ENCODE results near the gene KATNB1.

Gene KATNB1

GRCh38 chr16:57752203-57752580, 16.6 kb downstream of the KATNB1 start:
- H3K27ac Mint-ChIP-seq = no peak overlapping the region
- no peaks in the 10 kb centered on the region for H3K36me3 Mint-ChIP-seq
- H3K4me3 Mint-ChIP-seq = no peak overlapping the region
- H3K27me3 Mint-ChIP-seq = no peaks in the 10 kb centered on the region
- no peaks in the 10 kb centered on the region for H3K9me3 Mint-ChIP-seq (ENCODE audit: low read depth)
- H3K4me1 Mint-ChIP-seq (ENCODE audit: low read depth) = no peaks in the 10 kb centered on the region

- Mint-ChIP-seq H3K27ac (no peak overlapping the region), H3K4me1 (ENCODE audit: low read depth) (no peaks in the 10 kb centered on the region), H3K27me3 (no peaks in the 10 kb centered on the region), H3K9me3 (ENCODE audit: low read depth) (no peaks in the 10 kb centered on the region), H3K36me3 (no peaks in the 10 kb centered on the region), H3K4me3 (no peak overlapping the region)
These were observed 17.2 kb downstream of the KATNB1 start for GRCh38 chr16:57752581-57753447.

GRCh38 chr16:57753448-57754353, 18.1 kb downstream of the KATNB1 start:
- Mint-ChIP-seq H3K27me3 (no peaks in the 10 kb centered on the region), H3K36me3 (no peaks in the 10 kb centered on the region), H3K4me1 (ENCODE audit: low read depth) (no peaks in the 10 kb centered on the region), H3K4me3 (no peak overlapping the region), H3K9me3 (ENCODE audit: low read depth) (no peaks in the 10 kb centered on the region), H3K27ac (no peak overlapping the region)

GRCh38 chr16:57754354-57755060, 18.9 kb downstream of the KATNB1 start:
- Mint-ChIP-seq H3K27me3 (no peaks in the 10 kb centered on the region), H3K4me3 (no peak overlapping the region), H3K36me3 (no peaks in the 10 kb centered on the region), H3K4me1 (ENCODE audit: low read depth) (no peaks in the 10 kb centered on the region), H3K9me3 (ENCODE audit: low read depth) (no peaks in the 10 kb centered on the region), H3K27ac (no peak overlapping the region)

GRCh38 chr16:57755061-57755684, 19.6 kb downstream of the KATNB1 start:
- Mint-ChIP-seq H3K36me3 (no peaks in the 10 kb centered on the region), H3K4me1 (ENCODE audit: low read depth) (no peaks in the 10 kb centered on the region), H3K9me3 (ENCODE audit: low read depth) (no peaks in the 10 kb centered on the region), H3K27me3 (no peaks in the 10 kb centered on the region), H3K4me3 (no peak overlapping the region), H3K27ac (no peak overlapping the region)

- Mint-ChIP-seq H3K9me3 (ENCODE audit: low read depth) (no peaks in the 10 kb centered on the region), H3K4me1 (ENCODE audit: low read depth) (no peaks in the 10 kb centered on the region), H3K4me3 (no peak overlapping the region), H3K36me3 (no peaks in the 10 kb centered on the region), H3K27ac (no peak overlapping the region), H3K27me3 (no peaks in the 10 kb centered on the region)
These were observed 20.3 kb downstream of the KATNB1 start for GRCh38 chr16:57755726-57756423.

DNA sequence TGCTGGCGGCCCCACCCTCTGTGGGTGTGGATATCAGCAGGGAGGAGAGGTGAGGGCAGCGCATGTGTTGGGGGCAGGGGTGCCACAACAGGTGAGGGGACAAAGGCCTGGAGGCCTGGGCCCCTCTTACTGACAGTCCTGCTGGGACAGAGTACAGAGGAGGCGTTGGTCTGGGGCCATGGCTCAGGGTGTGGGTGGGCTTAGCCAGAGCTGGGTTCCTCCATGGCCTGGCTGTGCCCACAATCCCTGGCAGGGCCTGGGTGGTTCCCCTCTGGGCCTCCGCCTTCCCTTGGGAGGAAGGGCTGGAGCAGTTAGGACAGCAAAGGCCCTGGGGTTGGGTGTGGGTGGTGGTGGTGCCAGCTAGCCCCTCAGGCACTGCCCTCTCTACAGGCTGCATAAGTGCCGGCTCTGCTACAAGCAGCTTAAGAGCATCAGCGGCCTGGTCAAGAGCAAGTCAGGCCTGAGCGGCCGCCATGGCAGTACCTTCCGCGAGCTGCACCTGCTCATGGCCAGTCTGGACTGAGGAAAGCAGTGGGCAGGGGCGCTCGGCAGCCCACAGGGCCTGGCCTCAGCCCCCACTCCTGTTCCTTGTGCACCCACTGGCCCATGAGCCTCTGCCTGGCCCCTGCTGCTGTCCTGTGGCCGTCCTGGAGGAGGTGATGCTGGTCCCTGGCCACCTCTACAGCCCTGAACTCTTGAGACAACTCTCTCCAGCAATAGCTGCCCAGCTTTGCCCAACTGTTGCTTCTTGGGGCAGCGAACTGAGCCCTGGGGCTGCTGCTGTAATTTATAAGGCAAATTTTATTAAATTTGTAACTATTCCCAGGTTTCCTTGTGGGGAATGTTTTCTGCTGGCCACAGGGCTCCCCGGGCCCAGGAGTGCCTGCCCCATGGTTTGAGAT, 21.1 kb downstream of the KATNB1 start:
- Mint-ChIP-seq H3K4me1 (ENCODE audit: low read depth) (no peaks in the 10 kb centered on the region), H3K27ac (no peak overlapping the region), H3K27me3 (no peaks in the 10 kb centered on the region), H3K36me3 (no peaks in the 10 kb centered on the region), H3K4me3 (no peak overlapping the region), H3K9me3 (ENCODE audit: low read depth) (no peaks in the 10 kb centered on the region)

GRCh38 chr16:57757326-57757786, 21.8 kb downstream of the KATNB1 start:
- H3K9me3 Mint-ChIP-seq (ENCODE audit: low read depth) = no peaks in the 10 kb centered on the region
- H3K27me3 Mint-ChIP-seq = no peaks in the 10 kb centered on the region
- no peaks in the 10 kb centered on the region for H3K36me3 Mint-ChIP-seq
- no peaks in the 10 kb centered on the region for H3K4me1 Mint-ChIP-seq (ENCODE audit: low read depth)
- H3K4me3 Mint-ChIP-seq = no peak overlapping the region
- no peak overlapping the region for H3K27ac Mint-ChIP-seq

GRCh38 chr16:57757883-57758282, 22.3 kb downstream of the KATNB1 start:
- Mint-ChIP-seq H3K4me3 (no peak overlapping the region), H3K27ac (no peak overlapping the region), H3K27me3 (no peaks in the 10 kb centered on the region), H3K9me3 (ENCODE audit: low read depth) (no peaks in the 10 kb centered on the region), H3K36me3 (no peaks in the 10 kb centered on the region), H3K4me1 (ENCODE audit: low read depth) (no peaks in the 10 kb centered on the region)

GRCh38 chr16:57758331-57759117, 23.0 kb downstream of the KATNB1 start:
- H3K9me3 Mint-ChIP-seq (ENCODE audit: low read depth) = no peaks in the 10 kb centered on the region
- H3K4me1 Mint-ChIP-seq (ENCODE audit: low read depth) = no peaks in the 10 kb centered on the region
- no peaks in the 10 kb centered on the region for H3K36me3 Mint-ChIP-seq
- no peak overlapping the region for H3K27ac Mint-ChIP-seq
- H3K4me3 Mint-ChIP-seq = no peak overlapping the region
- no peaks in the 10 kb centered on the region for H3K27me3 Mint-ChIP-seq

DNA sequence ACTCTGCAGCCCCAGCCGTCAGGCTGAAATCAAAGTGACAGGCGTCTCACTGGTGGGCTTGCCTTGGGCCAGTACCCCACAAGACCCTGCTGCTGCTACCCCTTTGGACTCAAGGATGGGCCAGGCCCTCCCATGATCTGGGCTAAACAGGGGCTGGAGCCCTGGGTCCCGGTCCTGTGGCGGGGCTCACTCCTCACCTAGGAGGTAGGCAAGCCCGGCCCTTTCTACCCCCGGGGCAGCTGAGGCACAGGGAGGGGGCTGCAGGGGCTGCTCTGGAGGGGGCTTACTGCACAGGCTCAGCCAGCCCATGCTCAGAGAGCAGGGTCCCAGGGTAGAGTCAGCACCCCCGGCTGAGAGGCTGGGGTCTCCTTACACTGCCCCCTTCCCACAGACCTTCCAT, 23.6 kb downstream of the KATNB1 start:
- no peak overlapping the region for H3K27ac Mint-ChIP-seq

GRCh38 chr16:57759541-57760356, 24.2 kb downstream of the KATNB1 start:
- H3K4me3 Mint-ChIP-seq = no peak overlapping the region
- no peaks in the 10 kb centered on the region for H3K4me1 Mint-ChIP-seq (ENCODE audit: low read depth)
- no peaks in the 10 kb centered on the region for H3K27me3 Mint-ChIP-seq
- H3K36me3 Mint-ChIP-seq = no peaks in the 10 kb centered on the region
- no peak overlapping the region for H3K27ac Mint-ChIP-seq
- no peaks in the 10 kb centered on the region for H3K9me3 Mint-ChIP-seq (ENCODE audit: low read depth)

More for the DNA sequence above, 23.6 kb downstream of the KATNB1 start:
- no peak overlapping the region for H3K4me3 Mint-ChIP-seq
- no peaks in the 10 kb centered on the region for H3K4me1 Mint-ChIP-seq (ENCODE audit: low read depth)
- H3K9me3 Mint-ChIP-seq (ENCODE audit: low read depth) = no peaks in the 10 kb centered on the region
- H3K27me3 Mint-ChIP-seq = no peaks in the 10 kb centered on the region
- no peaks in the 10 kb centered on the region for H3K36me3 Mint-ChIP-seq

All from activated naive CD8-positive, alpha-beta T cell (primary cell).